ENCODE data around the gene COA6. TPM values are rescaled to one million over a fixed set of nuclear protein-coding genes. Genes with fewer than 3 reads are reported as not detected.

Gene COA6
- total RNA-seq, 1 experiment from 2014 or later, result 34.1 TPM

GRCh38 chr1:234373959-234374254 lies 651 bp downstream of the COA6 start:
- peak overlapping the region; percentile 65 for H2AFZ ChIP-seq (ENCODE audit: low read depth, low read length, poor library complexity, severe bottlenecking)
- intact Hi-C loops (cut with micrococcal nuclease), result no loop called here
- peak overlapping the region; percentile 75 for H3K4me2 ChIP-seq (ENCODE audit: low read length)
- H3K79me2 ChIP-seq (ENCODE audit: insufficient read depth, low read length), result peaks cover 24% of the 10 kb centered on the region
- peaks cover 3 to 11% of the 10 kb centered on the region in 2 experiments; a peak in 2 of 4 replicates for H3K4me1 ChIP-seq (ENCODE audit: control insufficient read depth in 1 of 2, insufficient read depth in 2 of 2, low read length in 2 of 2)
- no peaks in the 10 kb centered on the region for H3K9me2 ChIP-seq (ENCODE audit: insufficient read depth)
- H4K20me1 ChIP-seq (ENCODE audit: insufficient read depth), result no peaks in the 10 kb centered on the region
- BruUV-seq (replicated peaks), result no TSS peak
- H3K27ac ChIP-seq (ENCODE audit: low read depth, low read length), result peak overlapping the region; percentile 77
- no peak for TF ChIP-seq ATF3 (IDR thresholded peaks at IDR 0.05)
- TF ChIP-seq RAD21 (IDR thresholded peaks at IDR 0.05; ENCODE audit: low read depth), result no peak
- no peak for TF ChIP-seq MAX (IDR thresholded peaks at IDR 0.05)
- no peak for TF ChIP-seq ZNF274 (IDR thresholded peaks at IDR 0.05; ENCODE audit: low read depth, low read length)
- TF ChIP-seq EGR1 (IDR thresholded peaks at IDR 0.05; ENCODE audit: low read depth), result no peak
- TF ChIP-seq FOSL1 (IDR thresholded peaks at IDR 0.05; ENCODE audit: low read depth), result no peak
- TF ChIP-seq SP1 (IDR thresholded peaks at IDR 0.05; ENCODE audit: low read depth), result no peak
- no peak for TF ChIP-seq ZFX (IDR thresholded peaks at IDR 0.05)
- no peak for TF ChIP-seq EZH2phosphoT487 (IDR thresholded peaks at IDR 0.05; ENCODE audit: borderline replicate concordance)
- no peak for TF ChIP-seq CBX3 (IDR thresholded peaks at IDR 0.05; ENCODE audit: low read depth)
- TF ChIP-seq ELF1 (IDR thresholded peaks at IDR 0.05; ENCODE audit: borderline replicate concordance, low read depth), result no peak
- no peak for TF ChIP-seq CEBPB (IDR thresholded peaks at IDR 0.05; ENCODE audit: low read depth)
- no peaks in the 10 kb centered on the region for H3K9me3 ChIP-seq (ENCODE audit: control insufficient read depth in 1 of 2, insufficient read depth in 1 of 2, low read depth in 1 of 2, low read length in 2 of 2)
- CTCF ChIA-PET, result no interaction called here
- peaks cover 5 to 17% of the 10 kb centered on the region in 2 experiments; a peak in 2 of 4 replicates for H3K36me3 ChIP-seq (ENCODE audit: control insufficient read depth in 1 of 2, insufficient read depth in 2 of 2, low read length in 2 of 2)
- DNase-seq (ENCODE audit: low read depth, low spot score) (no peak), ATAC-seq (no peak; the same call in 1 of the 2 replicates)
- no peaks in the 10 kb centered on the region for H3K27me3 ChIP-seq (ENCODE audit: insufficient read depth, low read length)
- peak overlapping the region; percentile 95 for H3K9ac ChIP-seq (ENCODE audit: low read length)
- H3K4me3 ChIP-seq (replicated peaks in 1 of 2; ENCODE audit: low read depth in 1 of 2, low read length in 2 of 2), result peak overlapping the region; percentile 79 to 93
- POLR2A ChIA-PET, result interaction anchor here (1.0 to 1.2 kb wide), 4 partner anchors 9 to 62 kb away, joined by 3 to 4 read pairs (median 4); no protein-coding TSS in a partner anchor
- RAD21 ChIA-PET (ENCODE audit: low non-redundant PET in 1 of 2, low total read pairs in 2 of 2, uncharacterized antibody in 2 of 2, unreplicated experiment in 2 of 2), result no interaction called here

GRCh38 chr1:234375672-234376071 lies 2.4 kb downstream of the COA6 start:
- no peak for DNase-seq (ENCODE audit: low read depth, low spot score)
- H3K36me3 ChIP-seq (ENCODE audit: control insufficient read depth in 1 of 2, insufficient read depth in 2 of 2, low read length in 2 of 2), result peaks cover 5 to 21% of the 10 kb centered on the region in 2 experiments; a peak in 3 of 4 replicates
- H4K20me1 ChIP-seq (ENCODE audit: insufficient read depth), result no peaks in the 10 kb centered on the region
- CTCF ChIA-PET, result no interaction called here
- RAD21 ChIA-PET (ENCODE audit: low non-redundant PET in 1 of 2, low total read pairs in 2 of 2, uncharacterized antibody in 2 of 2, unreplicated experiment in 2 of 2), result no interaction called here
- BruUV-seq (replicated peaks), result no TSS peak
- no peak overlapping the region for H3K4me3 ChIP-seq (replicated peaks in 1 of 2; ENCODE audit: low read depth in 1 of 2, low read length in 2 of 2)
- intact Hi-C loops (cut with micrococcal nuclease), result no loop called here
- TF ChIP-seq MAX (IDR thresholded peaks at IDR 0.05) (no peak), YY1 (IDR thresholded peaks at IDR 0.05; ENCODE audit: extremely low read depth, insufficient replicate concordance, low read depth, low read length) (no peak), TCF7L2 (IDR thresholded peaks at IDR 0.05; ENCODE audit: borderline replicate concordance, extremely low read depth, insufficient read depth, insufficient read length) (no peak), ATF3 (IDR thresholded peaks at IDR 0.05) (no peak), SRF (IDR thresholded peaks at IDR 0.05; ENCODE audit: low read depth) (no peak), RAD21 (IDR thresholded peaks at IDR 0.05; ENCODE audit: low read depth) (no peak), POLR2AphosphoS5 (IDR thresholded peaks at IDR 0.05; ENCODE audit: low read depth, low read length) (no peak), FOSL1 (IDR thresholded peaks at IDR 0.05; ENCODE audit: low read depth) (no peak), ZBTB33 (IDR thresholded peaks at IDR 0.05; ENCODE audit: extremely low read depth, insufficient replicate concordance, low read length) (no peak)
- POLR2A ChIA-PET, result no interaction called here
- no peak overlapping the region for H2AFZ ChIP-seq (ENCODE audit: low read depth, low read length, poor library complexity, severe bottlenecking)
- no peaks in the 10 kb centered on the region for H3K9me2 ChIP-seq (ENCODE audit: insufficient read depth)
- H3K4me2 ChIP-seq (ENCODE audit: low read length), result no peak overlapping the region
- H3K27ac ChIP-seq (ENCODE audit: low read depth, low read length), result no peak overlapping the region
- H3K9me3 ChIP-seq (ENCODE audit: control insufficient read depth in 1 of 2, insufficient read depth in 1 of 2, low read depth in 1 of 2, low read length in 2 of 2), result no peaks in the 10 kb centered on the region
- H3K9ac ChIP-seq (ENCODE audit: low read length), result no peak overlapping the region
- peaks cover 3 to 11% of the 10 kb centered on the region in 2 experiments; a peak in 2 of 4 replicates for H3K4me1 ChIP-seq (ENCODE audit: control insufficient read depth in 1 of 2, insufficient read depth in 2 of 2, low read length in 2 of 2)
- ATAC-seq, result no peak
- peaks cover 29% of the 10 kb centered on the region for H3K79me2 ChIP-seq (ENCODE audit: insufficient read depth, low read length)
- no peaks in the 10 kb centered on the region for H3K27me3 ChIP-seq (ENCODE audit: insufficient read depth, low read length)
